GM12874 (cell line): Measurements from ENCODE around the gene CHADL.

Experiments
- TF ChIP-seq, protein P1 (sequence below): IDR thresholded peaks from 2 replicates; pipeline ENCODE4 v1.5.1; 2011; ENCODE audit warnings: low read depth, mild to moderate bottlenecking, control low read depth, low read length, moderate library complexity; ENCODE audit not compliant: insufficient read depth

The CHADL gene

GRCh38 chr22:41263704-41264103 lies 23.0 kb upstream of the CHADL start:
- TF ChIP-seq, protein P1, sequence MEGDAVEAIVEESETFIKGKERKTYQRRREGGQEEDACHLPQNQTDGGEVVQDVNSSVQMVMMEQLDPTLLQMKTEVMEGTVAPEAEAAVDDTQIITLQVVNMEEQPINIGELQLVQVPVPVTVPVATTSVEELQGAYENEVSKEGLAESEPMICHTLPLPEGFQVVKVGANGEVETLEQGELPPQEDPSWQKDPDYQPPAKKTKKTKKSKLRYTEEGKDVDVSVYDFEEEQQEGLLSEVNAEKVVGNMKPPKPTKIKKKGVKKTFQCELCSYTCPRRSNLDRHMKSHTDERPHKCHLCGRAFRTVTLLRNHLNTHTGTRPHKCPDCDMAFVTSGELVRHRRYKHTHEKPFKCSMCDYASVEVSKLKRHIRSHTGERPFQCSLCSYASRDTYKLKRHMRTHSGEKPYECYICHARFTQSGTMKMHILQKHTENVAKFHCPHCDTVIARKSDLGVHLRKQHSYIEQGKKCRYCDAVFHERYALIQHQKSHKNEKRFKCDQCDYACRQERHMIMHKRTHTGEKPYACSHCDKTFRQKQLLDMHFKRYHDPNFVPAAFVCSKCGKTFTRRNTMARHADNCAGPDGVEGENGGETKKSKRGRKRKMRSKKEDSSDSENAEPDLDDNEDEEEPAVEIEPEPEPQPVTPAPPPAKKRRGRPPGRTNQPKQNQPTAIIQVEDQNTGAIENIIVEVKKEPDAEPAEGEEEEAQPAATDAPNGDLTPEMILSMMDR: no peak

- TF ChIP-seq, protein P1: no peak
These were observed 21.6 kb upstream of the CHADL start for GRCh38 chr22:41262250-41262765.

DNA sequence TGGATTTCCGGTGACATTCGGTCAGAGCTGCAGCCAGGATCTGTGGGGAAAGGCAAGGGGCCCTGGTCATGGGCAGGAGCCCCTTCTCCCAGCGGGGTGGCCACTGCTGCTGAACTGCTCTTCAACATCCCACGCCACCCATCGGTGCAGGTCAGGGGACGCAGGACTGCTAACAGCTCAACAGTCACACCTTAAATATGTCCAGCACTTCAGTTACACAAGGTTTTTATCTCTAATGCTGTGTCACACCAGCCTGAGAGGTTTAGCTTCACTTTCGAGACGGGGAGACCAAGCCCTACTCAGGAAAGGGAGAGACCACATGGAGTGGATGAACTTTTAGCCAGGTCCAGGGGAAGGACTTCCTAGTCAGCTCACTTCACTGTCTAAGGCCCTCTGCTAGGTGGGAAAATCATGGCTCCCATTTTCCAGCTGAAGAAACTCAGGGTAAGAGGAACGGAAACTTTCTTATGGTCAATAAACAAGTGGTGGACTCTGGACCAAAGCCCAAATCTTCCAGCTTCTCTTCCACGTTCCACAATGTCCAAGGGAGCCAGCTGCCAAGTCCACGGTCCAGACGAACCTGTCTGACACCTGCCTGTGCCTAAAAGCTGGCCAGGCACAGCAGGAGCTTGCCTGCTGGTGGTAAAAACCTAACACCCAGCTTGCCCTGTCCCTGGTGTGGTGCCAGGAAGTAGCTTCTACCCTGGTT lies 21.0 kb upstream of the CHADL start:
- TF ChIP-seq, protein P1: no peak

DNA sequence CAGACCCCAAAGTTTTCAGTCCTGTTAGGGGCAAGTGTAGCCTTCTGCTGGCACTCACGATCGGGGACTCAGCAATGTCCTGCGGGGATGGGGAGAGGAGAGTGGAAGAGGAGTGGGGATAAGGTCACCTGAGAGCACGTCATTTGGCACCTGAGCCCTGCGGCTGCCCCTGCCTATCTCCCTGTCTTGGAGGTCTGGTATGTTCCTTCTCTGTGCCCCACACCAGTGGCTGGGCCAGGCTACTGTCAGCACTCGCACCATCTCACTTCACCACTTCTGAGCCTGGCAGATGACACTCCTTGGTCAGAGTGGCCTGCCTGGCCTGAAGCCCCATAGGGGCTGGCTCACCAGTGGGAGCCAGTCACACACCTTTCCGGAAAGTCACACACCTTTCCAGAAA lies 20.1 kb upstream of the CHADL start:
- TF ChIP-seq, protein P1: no peak

- TF ChIP-seq, protein P1: no peak
These were observed 17.0 kb upstream of the CHADL start for GRCh38 chr22:41257696-41258095.

GRCh38 chr22:41256254-41257253 lies 15.8 kb upstream of the CHADL start:
- TF ChIP-seq, protein P1: no peak

DNA sequence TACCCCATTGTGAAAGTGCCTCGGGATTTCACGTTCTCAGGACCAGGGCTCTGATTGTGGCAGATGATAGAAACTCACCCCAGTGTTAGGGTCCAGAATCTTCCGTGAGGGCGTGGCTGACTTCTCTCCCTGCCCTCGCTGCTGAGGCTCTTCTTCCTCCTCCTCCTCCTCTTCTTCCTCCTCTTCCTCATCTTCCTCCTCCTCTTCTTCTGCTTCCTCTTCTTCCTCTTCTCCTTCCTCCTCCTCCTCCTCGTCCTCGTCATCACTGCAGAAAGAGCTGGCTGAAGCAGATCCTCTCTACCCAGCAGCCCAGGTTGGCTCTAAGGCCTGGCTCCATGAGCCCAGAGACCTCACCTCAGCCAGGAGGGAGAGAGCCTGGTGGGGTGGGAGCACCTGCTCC lies 13.5 kb upstream of the CHADL start:
- TF ChIP-seq, protein P1: no peak
